Right atrium auricular region (tissue), 2 donors: ENCODE data around the gene GALNS. TPM values are rescaled to one million over a fixed set of nuclear protein-coding genes. Genes with fewer than 3 reads are reported as not detected.
A peak's percentile ranks its signal among the peaks of the same experiment; 100 is the strongest.

ENCODE experiments used
- DNase-seq: peaks from one replicate; pipeline ENCODE4 v3.0.0-alpha.2; 2019; ENCODE audit warnings: low spot score
- H3K27ac ChIP-seq, 2 donors: fragments of 200-600 bp; sonication (generic); 1 replicate in 1 of 2; 2 replicates in 1 of 2; pipeline ENCODE4 v1.5.1; 2016 to 2019
- H3K27me3 ChIP-seq, 2 donors: fragments of 200-600 bp; sonication (generic); one replicate each; pipeline versions ENCODE4 v1.5.1 to v1.6.0; 2017 to 2019
- H3K36me3 ChIP-seq: fragments of 200-600 bp; sonication (generic); one replicate; pipeline ENCODE4 v1.5.1; 2016
- H3K4me1 ChIP-seq, 2 donors: fragments of 200-600 bp; sonication (generic); one replicate each; pipeline versions ENCODE4 v1.5.1 to v1.6.0; 2017 to 2019
- H3K4me3 ChIP-seq, 2 donors: fragments of 200-600 bp; sonication (generic); 1 replicate in 1 of 2; 2 replicates in 1 of 2; pipeline ENCODE4 v1.5.1; 2017 to 2019; ENCODE audit warnings: mild to moderate bottlenecking in 1 of 2, moderate library complexity in 1 of 2
- H3K9me3 ChIP-seq, 2 donors: fragments of 200-600 bp; sonication (generic); one replicate each; pipeline ENCODE4 v1.5.1; 2019
- CTCF ChIP-seq, 2 donors: fragments of 200-600 bp; sonication (generic); IDR thresholded peaks; one replicate each; pipeline ENCODE4 v1.5.1; 2019; ENCODE audit warnings: antibody characterized with exemption in 2 of 2
- total RNA-seq, 2 donors: library from RNA; depleted of rRNA; stranded (reverse); fragments of >200 nt; gene quantifications; one replicate each; pipeline ENCODE4 v1.1.0, GENCODE V29; 2016

GALNS gene
- total RNA-seq, 2 donors from 2014 or later: 12.6 to 18.8 TPM

GRCh38 chr16:88785106-88785924 is 71.4 kb downstream of the GALNS start, which contains the start of gene PIEZO1:
Gene PIEZO1, minus strand, starts transcription at chr16:88785220. Its CDS starts 256 bp downstream, at chr16:88784964.
- Histone ChIP-seq H3K9me3 (no peaks in the 10 kb centered on the region), H3K36me3 (no peaks in the 10 kb centered on the region), H3K4me3 (peak within 1 kb of the TSS; percentile 62 to 76), H3K27me3 (no peaks in the 10 kb centered on the region), H3K4me1 (peaks cover 0 to 43% of the 10 kb centered on the region in 2 donors), H3K27ac (peak within 1 kb of the TSS; percentile 70 to 83)
- peak; percentile 85 to 98 for TF ChIP-seq CTCF (IDR thresholded peaks at IDR 0.05)
- no peak for DNase-seq

- no peaks in the 10 kb centered on the region for H3K27me3 ChIP-seq
- H3K4me1 ChIP-seq: peaks cover 0 to 45% of the 10 kb centered on the region in 2 donors
- peak overlapping the region; percentile 62 to 76 for H3K4me3 ChIP-seq
- no peak for TF ChIP-seq CTCF (IDR thresholded peaks at IDR 0.05)
- H3K27ac ChIP-seq: peak overlapping the region; percentile 70 to 83
- no peaks in the 10 kb centered on the region for H3K36me3 ChIP-seq
- H3K9me3 ChIP-seq: no peaks in the 10 kb centered on the region
- no peak for DNase-seq
Observed at GRCh38 chr16:88784856-88785105, 72.0 kb downstream of the GALNS start.

- peak; percentile 13 to 63 for TF ChIP-seq CTCF (IDR thresholded peaks at IDR 0.05)
Observed at GRCh38 chr16:88784074-88784855, 72.5 kb downstream of the GALNS start.

GRCh38 chr16:88783391-88784073 is 73.2 kb downstream of the GALNS start:
- Histone ChIP-seq H3K4me3 (peak overlapping the region; percentile 62 to 76), H3K27me3 (no peaks in the 10 kb centered on the region), H3K9me3 (no peaks in the 10 kb centered on the region), H3K36me3 (no peaks in the 10 kb centered on the region), H3K27ac (peak overlapping the region; percentile 70 to 83), H3K4me1 (peaks cover 0 to 54% of the 10 kb centered on the region in 2 donors)
- no peak for TF ChIP-seq CTCF (IDR thresholded peaks at IDR 0.05)
- no peak for DNase-seq

More at GRCh38 chr16:88784074-88784855, 72.5 kb downstream of the GALNS start:
- Histone ChIP-seq H3K4me1 (peaks cover 0 to 50% of the 10 kb centered on the region in 2 donors), H3K9me3 (no peaks in the 10 kb centered on the region), H3K36me3 (no peaks in the 10 kb centered on the region), H3K27me3 (no peaks in the 10 kb centered on the region), H3K4me3 (peak overlapping the region; percentile 62 to 76), H3K27ac (peak overlapping the region; percentile 70 to 83)
- peak; percentile 87 for DNase-seq

DNA sequence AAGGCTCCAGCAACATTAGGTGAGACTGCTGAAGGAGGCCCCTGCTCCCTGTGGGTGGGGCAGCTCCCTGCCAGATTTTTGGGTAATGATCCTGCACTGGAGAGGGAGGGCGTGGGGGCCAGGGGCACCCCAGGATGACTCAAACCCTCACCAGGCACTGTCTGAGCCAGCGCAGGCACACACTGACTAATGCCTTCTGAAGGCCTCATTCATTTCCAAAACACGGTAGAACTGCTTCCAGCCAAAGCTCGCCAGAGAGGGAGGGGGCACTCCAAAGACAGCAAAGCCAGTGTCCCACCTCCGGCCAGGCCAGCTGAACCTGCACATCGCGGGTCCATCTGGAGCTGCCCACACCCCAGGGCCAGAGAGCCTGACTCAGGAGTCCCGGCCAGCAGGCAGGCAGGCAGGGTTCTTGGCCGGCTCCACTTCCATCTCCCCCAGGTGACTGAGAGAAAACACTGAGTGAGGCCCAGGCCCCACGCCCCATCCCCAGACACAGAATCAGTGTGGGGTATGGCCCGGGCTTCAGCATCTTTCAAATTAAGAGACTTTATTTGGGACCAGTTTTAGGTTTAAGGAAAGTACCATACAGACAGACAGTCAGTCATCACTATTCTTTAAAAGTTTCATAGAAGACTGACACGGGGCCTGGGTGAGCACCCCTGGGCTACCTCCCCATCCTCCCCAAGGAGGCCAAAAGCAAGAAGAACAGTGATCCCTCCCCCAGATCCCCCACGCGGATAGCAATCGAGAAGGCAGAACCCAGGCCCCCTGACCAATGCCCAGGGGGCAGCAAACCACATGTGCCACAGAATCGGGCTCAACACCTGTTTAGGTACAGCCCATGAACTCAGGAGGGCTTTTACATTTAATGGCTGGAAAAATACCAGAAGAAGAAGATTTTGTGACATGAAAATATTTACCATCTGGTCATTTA is 74.0 kb downstream of the GALNS start:
- no peak for TF ChIP-seq CTCF (IDR thresholded peaks at IDR 0.05)
- Histone ChIP-seq H3K4me3 (peak overlapping the region in 1 of 2 donors; percentile 76), H3K36me3 (no peaks in the 10 kb centered on the region), H3K27me3 (no peaks in the 10 kb centered on the region), H3K4me1 (peaks cover 0 to 54% of the 10 kb centered on the region in 2 donors), H3K27ac (peak overlapping the region; percentile 70 to 83), H3K9me3 (no peaks in the 10 kb centered on the region)
- DNase-seq: no peak
